A673 (cell line): Measurements from ENCODE around the gene ELAVL3.

Source experiments
- CTCF ChIP-seq: fragments of 300-800, 200-600 bp; sonication (generic); conservative IDR thresholded peaks from 2 replicates; pipeline ENCODE4 v1.5.1; 2017; ENCODE audit warnings: low read depth, mild to moderate bottlenecking, antibody characterized with exemption, low read length, moderate library complexity, mixed read lengths
- EZH2 ChIP-seq: fragments of 200-600 bp; sonication (generic); IDR thresholded peaks from 2 replicates; pipeline ENCODE4 v1.6.1; 2017; ENCODE audit warnings: borderline replicate concordance, low read depth, mild to moderate bottlenecking, mixed read lengths, antibody characterized with exemption, low read length; ENCODE audit not compliant: poor library complexity, severe bottlenecking

DNA sequence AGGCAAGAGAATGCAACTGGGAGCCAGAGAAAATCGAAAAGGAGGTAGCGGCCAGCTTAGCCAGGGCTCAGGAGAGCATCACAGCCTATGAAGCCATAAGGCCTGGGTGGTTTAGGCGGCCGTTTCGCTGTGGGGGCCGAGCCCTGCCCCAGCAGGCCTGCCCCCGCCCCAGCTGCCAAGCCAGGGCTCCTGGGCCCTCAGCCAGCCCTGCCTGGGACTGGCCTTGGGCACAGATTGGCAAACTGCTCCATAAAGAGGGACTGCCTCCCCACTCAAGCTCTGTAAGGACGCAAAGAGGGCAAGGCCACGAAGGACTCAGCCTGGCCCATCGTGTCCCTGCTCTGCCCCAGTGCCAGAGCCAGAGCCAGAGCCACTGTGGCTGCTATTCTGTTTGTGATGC lies 14.6 kb upstream of the ELAVL3 start:
- TF ChIP-seq CTCF (no peak), EZH2 (no peak)
